KOPT-K1 (cell line): ENCODE data around the gene KHDC1L.

Experiments used
- H3K27ac ChIP-seq: fragments of 200-600 bp; sonication (generic); 2 replicates; pipeline ENCODE4 v1.5.1; 2016; ENCODE audit warnings: antibody characterized with exemption, mild to moderate bottlenecking, low read depth, low read length; ENCODE audit not compliant: poor library complexity, severe bottlenecking
- H3K36me3 ChIP-seq: fragments of 200-600 bp; sonication (generic); 2 replicates; pipeline ENCODE4 v1.5.1; 2017; ENCODE audit warnings: antibody characterized with exemption, mild to moderate bottlenecking, low read length, moderate library complexity; ENCODE audit not compliant: insufficient read depth
- H3K9me3 ChIP-seq: fragments of 200-600 bp; sonication (generic); 2 replicates; pipeline ENCODE4 v1.5.1; 2017; ENCODE audit warnings: antibody characterized with exemption, low read length, mild to moderate bottlenecking; ENCODE audit not compliant: insufficient read depth, poor library complexity, severe bottlenecking

The KHDC1L gene

GRCh38 chr6:73180076-73180738 lies 45.1 kb downstream of the KHDC1L start:
- Histone ChIP-seq H3K9me3 (no peaks in the 10 kb centered on the region), H3K36me3 (no peaks in the 10 kb centered on the region), H3K27ac (no peak overlapping the region)

- Histone ChIP-seq H3K27ac (no peak overlapping the region), H3K9me3 (no peaks in the 10 kb centered on the region), H3K36me3 (no peaks in the 10 kb centered on the region)
These were observed 47.9 kb downstream of the KHDC1L start for GRCh38 chr6:73177221-73177944.

DNA sequence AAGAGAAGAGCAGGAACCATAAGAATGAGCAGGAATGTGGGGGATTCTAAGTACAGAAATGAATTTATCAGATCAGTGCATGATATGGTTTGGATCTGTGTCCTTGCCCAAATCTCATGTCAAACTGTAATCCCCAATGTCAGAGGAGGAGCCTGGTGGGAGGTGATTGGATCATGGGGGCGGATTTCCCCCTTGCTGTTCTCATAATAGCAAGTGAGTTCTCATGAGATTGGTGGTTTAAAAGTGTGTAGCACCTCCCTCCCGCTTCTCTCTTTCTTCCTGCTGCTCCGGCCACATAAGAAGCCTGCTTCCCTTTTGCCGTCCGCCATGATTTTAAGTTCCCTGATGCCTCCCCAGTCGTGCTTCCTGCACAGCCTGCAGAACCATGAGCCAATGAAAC lies 49.2 kb downstream of the KHDC1L start:
- Histone ChIP-seq H3K27ac (no peak overlapping the region), H3K9me3 (no peaks in the 10 kb centered on the region), H3K36me3 (no peaks in the 10 kb centered on the region)

DNA sequence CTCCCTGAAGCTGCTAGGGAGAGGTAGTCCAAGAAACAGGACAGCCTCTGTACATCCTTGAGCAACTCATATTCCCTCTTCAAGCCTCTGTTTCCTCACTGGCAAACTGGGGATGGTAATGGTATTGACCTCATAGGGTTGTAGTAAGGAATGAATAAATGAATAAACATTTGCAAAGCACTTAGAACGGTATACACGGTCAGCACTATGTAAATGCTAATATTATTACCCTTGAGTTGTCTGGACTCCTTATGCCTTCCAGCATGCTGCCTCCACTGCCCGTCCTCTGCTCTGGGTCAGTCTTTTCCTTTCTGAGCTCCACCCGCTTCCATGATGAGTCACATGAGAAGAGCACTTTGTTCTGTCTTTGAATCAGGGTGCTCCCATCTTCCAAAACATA lies 50.6 kb downstream of the KHDC1L start:
- Histone ChIP-seq H3K9me3 (no peaks in the 10 kb centered on the region), H3K36me3 (no peaks in the 10 kb centered on the region)

More for the DNA sequence above, 50.6 kb downstream of the KHDC1L start:
- H3K27ac ChIP-seq: no peak overlapping the region
